GM21717 (cell line): Measurements from ENCODE around the gene ZIM2.

ENCODE experiments used
- ATAC-seq: cut with Tn5 transposase; IDR thresholded peaks from one replicate; pipeline ENCODE4 v1.9.1; 2021; ENCODE audit warnings: mild to moderate bottlenecking, moderate library complexity; ENCODE audit not compliant: unreplicated experiment

ZIM2 gene

GRCh38 chr19:56811480-56811879, 29.0 kb downstream of the ZIM2 start:
- ATAC-seq, result no peak

GRCh38 chr19:56810260-56810659, 30.3 kb downstream of the ZIM2 start:
- ATAC-seq, result no peak

GRCh38 chr19:56808717-56809392, 31.7 kb downstream of the ZIM2 start:
- ATAC-seq, result no peak

- ATAC-seq, result no peak
Observed at GRCh38 chr19:56806639-56807038, 33.9 kb downstream of the ZIM2 start.

GRCh38 chr19:56778351-56778750, 62.2 kb downstream of the ZIM2 start:
- no peak for ATAC-seq

GRCh38 chr19:56769650-56770049, 70.9 kb downstream of the ZIM2 start:
- no peak for ATAC-seq

GRCh38 chr19:56765137-56765536, 75.4 kb downstream of the ZIM2 start:
- ATAC-seq, result no peak

GRCh38 chr19:56764196-56764695, 76.3 kb downstream of the ZIM2 start:
- no peak for ATAC-seq

GRCh38 chr19:56760842-56761241, 79.7 kb downstream of the ZIM2 start:
- no peak for ATAC-seq

GRCh38 chr19:56759531-56759930, 81.0 kb downstream of the ZIM2 start:
- ATAC-seq, result no peak

- no peak for ATAC-seq
Observed at GRCh38 chr19:56751078-56751489, 89.4 kb downstream of the ZIM2 start.

- ATAC-seq, result no peak
Observed at GRCh38 chr19:56750658-56751057, 89.9 kb downstream of the ZIM2 start.

GRCh38 chr19:56748378-56748777, 92.1 kb downstream of the ZIM2 start:
- no peak for ATAC-seq

GRCh38 chr19:56746367-56746766, 94.2 kb downstream of the ZIM2 start:
- ATAC-seq, result no peak

GRCh38 chr19:56740501-56740900, 100.0 kb downstream of the ZIM2 start:
- no peak for ATAC-seq

- ATAC-seq, result no peak
Observed at GRCh38 chr19:56736571-56736970, 104.0 kb downstream of the ZIM2 start.

- no peak for ATAC-seq
Observed at GRCh38 chr19:56732976-56733375, 107.5 kb downstream of the ZIM2 start.

- ATAC-seq, result no peak
Observed at GRCh38 chr19:56727677-56728076, 112.8 kb downstream of the ZIM2 start.

- ATAC-seq, result no peak
Observed at GRCh38 chr19:56725829-56726424, 114.6 kb downstream of the ZIM2 start.
